Left ventricle myocardium inferior (tissue), 1 donor: ENCODE data around the gene PCTP. TPM values are rescaled to one million over a fixed set of nuclear protein-coding genes. Genes with fewer than 3 reads are reported as not detected.

Source experiments
- DNase-seq: peaks from one replicate; pipeline ENCODE4 v3.0.0-alpha.2; 2020
- H3K27ac ChIP-seq: fragments of 200-600 bp; replicated peaks from 2 replicates; pipeline ENCODE4 v1.8.0; 2021
- H3K27me3 ChIP-seq: fragments of 200-600 bp; 2 replicates; pipeline ENCODE4 v1.8.0; 2021; ENCODE audit warnings: low read depth
- H3K36me3 ChIP-seq: fragments of 200-600 bp; 2 replicates; pipeline ENCODE4 v1.8.0; 2021
- H3K4me1 ChIP-seq: fragments of 200-600 bp; 2 replicates; pipeline ENCODE4 v1.8.0; 2021
- H3K4me3 ChIP-seq: fragments of 200-600 bp; 2 replicates; pipeline ENCODE4 v1.8.0; 2021; ENCODE audit warnings: mild to moderate bottlenecking, moderate library complexity
- H3K9me3 ChIP-seq: fragments of 200-600 bp; replicated peaks from 2 replicates; pipeline ENCODE4 v1.8.0; 2021
- CTCF ChIP-seq: fragments of 200-600 bp; IDR thresholded peaks from 2 replicates; pipeline ENCODE4 v1.8.0; 2021; ENCODE audit warnings: antibody characterized with exemption, mild to moderate bottlenecking, borderline replicate concordance
- intact Hi-C: fragments of 100-400 bp; cut with micrococcal nuclease; formaldehyde crosslinking; loops from one replicate; pipeline ENCODE4 v1.11.0; 2022
- total RNA-seq: library from RNA; stranded (reverse); fragmentation: NEBNext Ultra II Directional; extraction: Animal tissue kit (Norgen Biotek cat#: 25700); gene quantifications from one replicate; pipeline ENCODE4 v1.2.1, GENCODE V29; 2021
- donor health status: DM: no; HTN: yes; CAD: no; lungs with severe emphysema.

Gene PCTP
- total RNA-seq, 1 donor from 2014 or later: 19.6 TPM

GRCh38 chr17:55816532-55817396 is 65.9 kb downstream of the PCTP start:
- peaks cover 10% of the 10 kb centered on the region for H3K9me3 ChIP-seq
- H3K4me3 ChIP-seq: no peak overlapping the region
- H3K27me3 ChIP-seq: no peaks in the 10 kb centered on the region
- intact Hi-C loops: no loop called here
- H3K36me3 ChIP-seq: no peaks in the 10 kb centered on the region
- H3K4me1 ChIP-seq: peaks cover 22% of the 10 kb centered on the region
- H3K27ac ChIP-seq: no peak overlapping the region
- DNase-seq: no peak
- TF ChIP-seq CTCF: no peak

- no peaks in the 10 kb centered on the region for H3K36me3 ChIP-seq
- H3K27ac ChIP-seq: no peak overlapping the region
- no peak overlapping the region for H3K4me3 ChIP-seq
- H3K9me3 ChIP-seq: peaks cover 10% of the 10 kb centered on the region
- peaks cover 16% of the 10 kb centered on the region for H3K4me1 ChIP-seq
- H3K27me3 ChIP-seq: no peaks in the 10 kb centered on the region
- TF ChIP-seq CTCF: no peak
- DNase-seq: no peak
- intact Hi-C loops: no loop called here
Observed at GRCh38 chr17:55817397-55817709, 66.5 kb downstream of the PCTP start.

DNA sequence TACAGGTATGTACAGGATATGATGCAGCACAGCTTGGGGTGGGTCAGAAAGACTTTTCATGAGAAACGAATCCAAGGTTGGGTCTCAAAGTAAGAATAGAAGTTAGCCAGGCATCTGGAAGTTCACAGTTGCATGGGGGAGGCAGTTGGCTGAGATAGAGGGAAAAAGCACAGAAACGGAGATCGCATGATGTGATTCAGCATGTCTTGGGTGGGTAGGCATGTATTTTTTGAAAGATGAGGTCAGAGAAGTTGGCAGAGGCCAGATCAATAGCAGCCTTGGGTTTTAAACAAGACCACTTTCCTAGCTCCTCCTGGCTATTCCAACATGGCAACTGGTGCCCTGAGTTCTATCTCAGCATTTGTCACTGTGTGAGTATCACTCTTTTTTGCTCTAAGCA is 67.2 kb downstream of the PCTP start:
- Histone ChIP-seq H3K9me3 (peaks cover 10% of the 10 kb centered on the region), H3K4me1 (peaks cover 12% of the 10 kb centered on the region), H3K27me3 (no peaks in the 10 kb centered on the region), H3K36me3 (no peaks in the 10 kb centered on the region), H3K4me3 (no peak overlapping the region), H3K27ac (no peak overlapping the region)
- DNase-seq: no peak
- intact Hi-C loops: no loop called here
- TF ChIP-seq CTCF: no peak

GRCh38 chr17:55818451-55819375 is 67.9 kb downstream of the PCTP start:
- Histone ChIP-seq H3K27ac (no peak overlapping the region), H3K4me1 (peaks cover 11% of the 10 kb centered on the region), H3K4me3 (no peak overlapping the region), H3K36me3 (no peaks in the 10 kb centered on the region), H3K27me3 (no peaks in the 10 kb centered on the region), H3K9me3 (peaks cover 10% of the 10 kb centered on the region)
- DNase-seq: no peak
- intact Hi-C loops: no loop called here
- no peak for TF ChIP-seq CTCF

- H3K4me3 ChIP-seq: no peak overlapping the region
- H3K27me3 ChIP-seq: no peaks in the 10 kb centered on the region
- H3K4me1 ChIP-seq: no peaks in the 10 kb centered on the region
- intact Hi-C loops: loop anchor here (10.0 kb wide), 1 partner anchor 296 kb away; no protein-coding TSS in a partner anchor
- no peaks in the 10 kb centered on the region for H3K36me3 ChIP-seq
- H3K9me3 ChIP-seq: peaks cover 10% of the 10 kb centered on the region
- TF ChIP-seq CTCF: no peak
- DNase-seq: no peak
- H3K27ac ChIP-seq: no peak overlapping the region
Observed at GRCh38 chr17:55820675-55821074, 69.8 kb downstream of the PCTP start.
